Stimulated activated CD4-positive, alpha-beta T cell treated with anti-CD3 and anti-CD28 coated beads, Interleukin-1b, Interleukin-23, amount 100 ng/mL, for 48 hours (primary cell): ENCODE results near the gene TCFL5.

ENCODE experiments used
- DNase-seq: peaks from one replicate; pipeline ENCODE4 v3.0.0-alpha.2; 2020

The TCFL5 gene

DNA sequence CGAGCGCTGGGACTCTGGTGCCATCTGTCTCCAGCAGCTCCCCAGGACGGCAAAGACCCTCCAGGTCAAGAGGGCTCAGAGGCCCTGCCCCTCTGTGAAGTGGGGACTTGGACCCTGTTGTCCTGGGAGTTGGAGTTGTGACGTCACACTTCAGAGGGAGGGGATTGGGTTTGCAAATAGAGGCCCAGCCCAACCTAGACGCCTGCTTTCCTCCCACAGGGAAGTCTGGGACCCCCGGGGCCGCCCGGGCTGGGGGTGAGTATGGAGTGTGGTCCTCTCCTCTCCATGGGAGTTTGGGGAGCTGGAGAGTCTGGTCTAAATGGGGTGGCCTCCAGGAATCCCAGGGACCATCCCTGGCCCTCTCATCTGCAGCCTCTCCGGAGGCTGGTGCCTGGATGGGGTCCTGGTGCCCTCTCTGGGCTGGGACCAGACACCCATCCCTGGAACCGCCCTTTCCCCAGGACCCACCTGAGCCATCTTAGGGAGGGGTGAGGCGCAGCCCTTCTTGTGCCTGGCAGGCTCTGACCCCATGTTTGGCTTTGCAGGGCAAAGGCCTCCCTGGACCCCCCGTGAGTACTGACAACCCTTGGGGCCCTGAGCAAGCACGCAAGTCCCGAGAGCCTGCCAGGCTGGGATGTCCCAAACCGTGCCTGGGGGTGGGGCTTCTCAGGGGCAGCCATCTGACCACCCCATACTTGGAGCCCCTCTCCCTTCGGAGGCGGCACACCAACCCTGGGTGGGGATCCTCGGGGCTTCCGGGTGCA, 40.5 kb downstream of the TCFL5 start:
- DNase-seq, result no peak

DNA sequence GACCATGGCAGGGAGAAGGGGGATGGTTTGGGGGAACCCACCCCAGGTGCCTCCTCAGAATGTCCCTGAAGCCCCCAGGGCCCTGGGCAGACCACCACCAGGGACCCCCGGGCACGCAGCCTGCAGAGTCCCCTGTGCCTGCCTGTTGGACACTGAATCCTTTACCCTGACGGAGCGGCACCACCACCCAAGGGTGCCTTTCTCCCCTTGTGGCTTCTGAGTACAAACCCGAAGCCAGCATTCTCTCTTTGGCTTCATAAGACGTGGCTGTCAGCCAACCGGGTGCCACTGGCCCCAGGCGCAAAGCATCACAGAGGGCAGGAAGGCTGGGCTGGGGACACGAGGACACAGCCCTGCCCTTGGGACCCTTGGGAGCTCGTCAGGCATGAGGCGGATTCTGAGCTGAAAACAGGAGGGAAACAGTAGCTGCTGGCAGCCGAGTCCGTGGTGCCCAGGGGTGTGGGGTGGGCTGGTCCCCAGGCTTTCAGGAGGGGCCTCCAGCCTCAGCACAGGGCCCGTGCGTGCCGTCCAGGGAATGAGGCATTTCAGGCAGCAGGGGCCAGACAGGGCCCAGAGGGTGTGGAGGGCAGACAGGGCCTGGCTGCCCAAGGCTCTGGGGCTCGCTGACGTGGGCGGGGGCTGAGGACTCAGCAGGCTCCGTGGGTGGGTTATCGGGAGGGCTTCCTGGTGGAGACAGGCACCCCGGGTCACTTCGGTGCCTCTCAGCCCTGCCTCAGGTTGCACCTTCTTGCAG, 41.2 kb downstream of the TCFL5 start:
- no peak for DNase-seq

DNA sequence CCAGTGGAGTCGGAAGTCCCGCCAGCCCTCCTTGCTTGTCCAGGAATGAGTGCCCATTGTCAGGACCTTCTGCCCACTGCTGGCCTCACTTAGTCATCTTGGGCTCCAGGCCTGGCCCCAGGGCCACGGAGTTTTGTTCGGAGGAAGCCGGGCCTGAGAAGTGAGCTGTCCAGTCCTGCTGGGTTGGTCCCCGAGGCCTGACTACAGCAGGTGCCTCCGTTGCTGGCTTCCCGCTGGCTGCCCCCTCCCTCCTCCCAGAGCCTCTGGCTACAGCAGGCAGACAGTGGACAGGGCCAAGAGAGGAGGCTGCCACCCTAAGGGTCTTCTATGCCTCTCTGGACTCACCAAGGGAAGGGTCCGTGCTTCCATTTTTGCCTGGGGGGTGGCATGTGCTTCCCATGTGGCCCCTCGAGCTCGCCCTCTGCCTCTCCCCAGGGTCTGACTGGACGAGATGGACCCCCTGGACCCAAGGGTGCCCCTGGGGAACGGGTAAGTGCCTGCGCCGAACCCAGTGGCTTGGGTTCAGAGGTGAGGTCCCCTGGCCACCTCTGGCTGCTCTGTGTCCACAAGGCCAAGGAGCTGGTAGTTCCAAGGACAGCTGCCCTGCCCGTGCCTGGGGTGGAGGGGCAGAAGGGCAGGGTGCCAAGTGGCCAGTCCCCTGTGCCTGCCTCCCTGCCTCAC, 42.0 kb downstream of the TCFL5 start:
- DNase-seq, result no peak

GRCh38 chr20:62818592-62819493, 42.8 kb downstream of the TCFL5 start:
- no peak for DNase-seq

DNA sequence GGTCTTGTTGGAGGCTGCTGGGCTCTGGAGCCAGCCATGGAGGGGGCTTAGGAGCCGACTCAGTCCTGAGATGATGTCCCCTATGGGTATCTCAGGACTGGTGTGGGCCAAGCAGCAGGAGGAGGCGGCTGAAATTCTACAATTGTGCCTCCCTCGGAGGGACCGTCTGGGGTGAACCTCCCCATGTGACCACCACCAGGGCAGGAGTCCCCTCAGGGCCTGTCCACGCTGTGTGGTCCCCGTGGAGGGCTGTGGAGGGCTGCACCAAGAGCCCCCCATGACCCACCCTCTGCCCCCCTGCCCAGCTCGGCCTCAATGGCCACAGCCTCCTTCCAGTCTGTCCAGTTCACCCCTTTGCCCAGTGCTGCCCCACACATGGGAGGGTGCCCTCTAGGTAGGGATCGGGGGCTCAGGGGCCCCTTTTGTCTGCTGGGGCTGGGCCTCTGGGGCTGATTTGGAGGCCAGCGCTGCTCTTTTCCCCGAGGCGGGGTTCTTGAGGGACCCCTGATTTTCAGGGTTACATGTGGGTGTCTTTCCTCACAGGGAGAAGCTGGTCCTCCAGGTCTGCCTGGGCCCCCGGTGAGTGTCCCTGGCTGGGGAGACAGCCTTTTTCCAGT, 43.5 kb downstream of the TCFL5 start:
- DNase-seq, result no peak

- no peak for DNase-seq
These were observed 44.4 kb downstream of the TCFL5 start, which contains the start of gene COL9A3 for GRCh38 chr20:62816884-62817873. Gene COL9A3 (plus strand): TSS chr20:62817050. CDS start chr20:62817065, 15 bp downstream.

GRCh38 chr20:62816031-62816883, 45.4 kb downstream of the TCFL5 start:
- DNase-seq, result no peak

GRCh38 chr20:62815066-62815991, 46.3 kb downstream of the TCFL5 start:
- DNase-seq, result no peak

DNA sequence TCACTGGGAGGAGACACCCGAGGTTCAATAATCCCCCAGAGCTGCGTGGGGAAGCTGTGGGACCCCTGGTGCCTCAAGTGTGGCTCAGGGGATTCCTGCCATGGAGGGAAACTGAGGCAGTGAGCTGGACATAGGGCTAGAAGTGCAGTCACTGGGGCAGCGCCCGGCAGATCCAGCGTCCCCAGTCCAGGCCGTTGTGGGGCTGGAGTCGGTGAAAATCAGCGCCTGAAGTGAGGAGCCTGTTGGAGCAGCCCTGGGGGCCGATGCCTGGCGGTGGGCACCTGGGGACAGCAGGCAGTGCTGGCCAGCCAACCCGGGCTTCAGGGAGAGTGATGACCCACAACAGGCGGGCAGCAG, 46.9 kb downstream of the TCFL5 start:
- DNase-seq, result no peak

- DNase-seq, result no peak
These were observed 47.4 kb downstream of the TCFL5 start for GRCh38 chr20:62814060-62814708.

- no peak for DNase-seq
These were observed 48.0 kb downstream of the TCFL5 start for GRCh38 chr20:62813588-62813987.

- no peak for DNase-seq
These were observed 48.8 kb downstream of the TCFL5 start for GRCh38 chr20:62812907-62813200.

DNA sequence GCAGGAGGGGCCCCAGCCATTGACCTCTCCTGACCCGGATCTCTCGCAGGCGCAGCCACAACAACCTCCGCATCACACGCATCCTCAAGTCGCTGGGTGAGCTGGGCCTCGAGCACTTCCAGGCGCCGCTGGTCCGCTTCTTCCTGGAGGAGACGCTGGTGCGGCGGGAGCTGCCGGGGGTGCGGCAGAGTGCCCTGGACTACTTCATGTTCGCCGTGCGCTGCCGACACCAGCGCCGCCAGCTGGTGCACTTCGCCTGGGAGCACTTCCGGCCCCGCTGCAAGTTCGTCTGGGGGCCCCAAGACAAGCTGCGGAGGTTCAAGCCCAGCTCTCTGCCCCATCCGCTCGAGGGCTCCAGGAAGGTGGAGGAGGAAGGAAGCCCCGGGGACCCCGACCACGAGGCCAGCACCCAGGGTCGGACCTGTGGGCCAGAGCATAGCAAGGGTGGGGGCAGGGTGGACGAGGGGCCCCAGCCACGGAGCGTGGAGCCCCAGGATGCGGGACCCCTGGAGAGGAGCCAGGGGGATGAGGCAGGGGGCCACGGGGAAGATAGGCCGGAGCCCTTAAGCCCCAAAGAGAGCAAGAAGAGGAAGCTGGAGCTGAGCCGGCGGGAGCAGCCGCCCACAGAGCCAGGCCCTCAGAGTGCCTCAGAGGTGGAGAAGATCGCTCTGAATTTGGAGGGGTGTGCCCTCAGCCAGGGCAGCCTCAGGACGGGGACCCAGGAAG, 49.3 kb downstream of the TCFL5 start:
- DNase-seq, result no peak

DNA sequence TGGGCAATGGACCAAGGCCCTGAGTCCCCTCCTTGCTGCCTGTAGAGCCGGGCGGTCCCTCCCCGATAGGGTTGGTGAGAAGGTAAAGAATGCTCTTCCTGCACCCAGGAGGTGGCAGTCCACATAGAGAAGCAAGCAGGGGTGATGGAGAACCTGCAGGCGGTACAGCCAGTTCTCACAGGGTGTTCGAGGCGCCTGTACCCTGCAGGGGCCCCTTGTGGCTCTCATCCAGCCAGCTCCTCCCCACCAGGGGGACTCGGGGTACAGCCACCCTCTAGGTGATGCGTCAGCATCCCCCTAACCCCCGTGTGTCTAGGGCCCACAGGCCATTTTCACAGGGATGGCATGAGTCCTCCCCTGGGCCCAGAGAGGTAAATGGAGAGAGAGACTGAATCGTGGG, 49.9 kb downstream of the TCFL5 start:
- no peak for DNase-seq

DNA sequence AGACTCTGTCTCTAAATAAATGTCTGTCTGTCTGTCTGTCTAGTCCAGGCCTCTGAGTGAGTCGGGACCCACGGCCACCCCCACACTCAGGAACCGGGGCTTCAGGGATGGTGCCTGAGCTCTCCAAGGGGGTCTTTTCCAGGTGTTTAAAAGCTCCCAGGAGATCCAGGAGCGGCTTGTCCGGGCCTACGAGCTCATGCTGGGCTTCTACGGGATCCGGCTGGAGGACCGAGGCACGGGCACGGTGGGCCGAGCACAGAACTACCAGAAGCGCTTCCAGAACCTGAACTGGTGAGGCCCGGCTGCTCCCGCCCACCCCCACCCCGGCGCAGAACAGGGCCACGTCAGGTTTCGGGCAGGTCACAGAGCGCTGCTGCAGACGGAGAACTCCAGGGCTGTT, 50.3 kb downstream of the TCFL5 start:
- no peak for DNase-seq

DNA sequence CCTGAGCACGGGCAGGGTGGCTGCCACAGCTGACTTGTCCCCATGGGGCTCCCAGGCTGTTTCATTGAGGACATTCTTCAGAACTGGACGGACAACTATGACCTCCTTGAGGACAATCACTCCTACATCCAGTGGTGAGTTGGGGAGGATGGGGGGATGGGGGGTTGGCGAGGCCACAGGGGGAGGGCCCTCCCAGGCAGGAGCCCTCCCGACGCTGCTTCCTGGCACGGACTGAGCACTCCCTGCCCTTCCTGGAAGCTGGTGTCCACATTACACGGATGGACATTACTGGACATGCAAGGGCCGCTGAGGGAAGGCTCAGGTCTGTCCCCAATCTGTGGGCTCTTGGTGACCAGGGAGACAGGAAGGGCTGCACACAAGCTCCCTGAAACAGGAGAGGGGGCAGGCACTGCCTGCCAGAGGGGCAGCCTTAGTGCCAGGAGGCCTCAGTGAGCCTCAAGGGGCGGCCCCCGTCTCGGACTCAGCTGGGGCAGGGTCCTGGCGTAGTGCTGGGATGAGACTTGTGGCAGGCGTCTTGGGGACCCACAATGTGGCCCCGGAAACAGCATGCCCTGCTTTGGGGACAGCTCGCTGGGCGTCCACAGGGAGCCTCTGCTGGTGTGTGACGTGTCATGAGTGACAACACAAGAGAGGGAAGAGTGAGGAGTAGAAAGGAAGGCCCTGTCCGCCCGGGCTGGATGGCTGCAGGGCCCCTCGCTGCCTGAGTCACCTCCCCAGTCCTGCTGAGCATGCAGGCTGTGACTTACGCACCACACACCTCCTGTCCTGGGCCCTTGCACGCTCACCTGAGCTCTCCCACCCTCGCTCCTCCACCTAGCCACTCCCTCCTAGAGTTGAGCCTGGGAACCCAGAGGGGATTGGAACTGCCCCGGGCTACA, 51.8 kb downstream of the TCFL5 start:
- no peak for DNase-seq
